ENCODE results near the gene ATP6AP2. TPM values are rescaled to one million over a fixed set of nuclear protein-coding genes. Genes with fewer than 3 reads are reported as not detected.

The ATP6AP2 gene
- total and polyA plus RNA-seq, 9 of the 15 experiments (the other 6 are each of a cell fraction or from before 2014, with no cell fraction given), result 23.3 to 131 (median 41.9) TPM

DNA sequence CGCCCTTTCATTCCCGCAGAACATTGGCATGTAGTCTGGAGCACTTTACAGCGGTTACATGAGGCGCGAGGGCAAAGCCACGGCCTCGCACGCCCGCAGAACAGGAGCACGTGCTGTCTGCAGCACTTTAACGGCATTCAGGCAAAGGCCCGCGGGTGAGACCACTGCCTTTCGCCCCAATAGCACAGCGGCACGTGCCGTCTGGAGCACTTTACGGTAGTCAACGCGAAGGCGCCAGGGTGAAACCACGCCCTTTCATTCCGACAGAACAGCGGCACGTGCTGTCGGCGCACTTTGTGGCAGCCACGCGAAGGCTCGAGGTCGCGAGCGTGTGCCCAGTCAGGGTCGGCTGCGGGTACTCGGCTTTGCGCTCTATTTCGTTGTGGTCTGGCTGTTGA lies 42.4 kb downstream of the ATP6AP2 start, which contains the start of gene MPC1L:
MPC1L (plus strand) TSS at position 290 of the 398 bp plus-strand sequence. CDS start 138 bp downstream, outside the sequence.
- Histone ChIP-seq H3K4me2 (ENCODE audit: insufficient read depth, low read length) (no peak within 1 kb of the TSS), H3K4me1 (replicated peaks in 1 of 2; ENCODE audit: control insufficient read depth in 2 of 2, insufficient read depth in 2 of 2, low read length in 2 of 2) (no peaks in the 10 kb centered on the region), H2AFZ (ENCODE audit: low read depth, low read length) (no peak within 1 kb of the TSS), H3K9me3 (replicated peaks; ENCODE audit: control insufficient read depth, insufficient read depth, low read depth, low read length) (no peaks in the 10 kb centered on the region), H3K79me2 (ENCODE audit: control insufficient read depth, insufficient read depth, low read length) (no peaks in the 10 kb centered on the region), H3K4me3 (no peak within 1 kb of the TSS), H4K20me1 (replicated peaks; ENCODE audit: control insufficient read depth, insufficient read depth, low read length) (no peaks in the 10 kb centered on the region), H3K27ac (ENCODE audit: extremely low read depth, low read depth, low read length) (no peak within 1 kb of the TSS), H3K27me3 (ENCODE audit: control insufficient read depth in 2 of 2, insufficient read depth in 2 of 2, low read length in 2 of 2) (no peaks in the 10 kb centered on the region), H3K9me1 (ENCODE audit: control insufficient read depth, insufficient read depth, low read length) (no peaks in the 10 kb centered on the region), H3K9ac (ENCODE audit: insufficient read depth in 1 of 2, low read depth in 2 of 2, low read length in 2 of 2) (no peak within 1 kb of the TSS), H3K36me3 (ENCODE audit: control insufficient read depth, insufficient read depth, low read length) (peaks cover 8% of the 10 kb centered on the region; the same call in 1 of the 3 replicates)
- no peak for TF ChIP-seq BMI1 (IDR thresholded peaks at IDR 0.05; ENCODE audit: low read length)
- TF ChIP-seq KLF13 (tag; IDR thresholded peaks at IDR 0.05; ENCODE audit: borderline replicate concordance, low read depth), result no peak
- TF ChIP-seq ZBTB33 (CRISPR knock-in tag; IDR thresholded peaks at IDR 0.05), result peak; percentile 82; the same call in 1 of the 2 replicates
- DNase-seq (ENCODE audit: extremely low read depth in 1 of 4, low spot score in 3 of 4) (no peak), ATAC-seq (no peak), FAIRE-seq (no peak)
- intact Hi-C loops (cut with micrococcal nuclease), result no loop called here
- in situ Hi-C loops (cut with MboI), result no loop called here
- ChIA-PET CTCF (ENCODE audit: low intra/inter-chr PET ratio) (no interaction called here), POLR2A (no interaction called here)
- no TSS peak for BruUV-seq (replicated peaks)
- 57% methylated on average over 11 of the region's 38 CpGs for WGBS (ENCODE audit: insufficient coverage, low coverage, missing lambda C conversion rate)

DNA sequence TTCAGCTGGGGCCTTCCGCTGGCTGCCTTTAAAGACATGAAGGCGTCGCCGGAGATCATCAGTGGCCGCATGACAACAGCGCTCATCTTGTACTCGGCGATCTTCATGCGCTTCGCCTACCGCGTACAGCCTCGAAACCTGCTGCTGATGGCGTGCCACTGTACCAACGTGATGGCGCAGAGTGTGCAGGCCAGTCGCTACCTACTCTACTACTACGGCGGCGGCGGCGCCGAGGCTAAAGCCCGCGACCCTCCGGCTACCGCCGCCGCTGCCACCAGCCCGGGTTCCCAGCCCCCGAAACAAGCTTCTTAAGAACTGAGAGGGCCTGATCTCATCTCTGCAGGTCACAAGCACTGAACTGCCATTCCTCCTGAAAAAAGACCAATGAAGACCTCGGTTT lies 42.9 kb downstream of the ATP6AP2 start:
- in situ Hi-C loops (cut with MboI) (no loop called here), intact Hi-C loops (cut with micrococcal nuclease) (no loop called here)
- Histone ChIP-seq H2AFZ (ENCODE audit: low read depth, low read length) (no peak overlapping the region), H3K79me2 (ENCODE audit: control insufficient read depth, insufficient read depth, low read length) (no peaks in the 10 kb centered on the region), H3K9me3 (replicated peaks; ENCODE audit: control insufficient read depth, insufficient read depth, low read depth, low read length) (no peaks in the 10 kb centered on the region), H3K27me3 (ENCODE audit: control insufficient read depth in 2 of 2, insufficient read depth in 2 of 2, low read length in 2 of 2) (no peaks in the 10 kb centered on the region), H3K4me2 (ENCODE audit: insufficient read depth, low read length) (no peak overlapping the region), H3K27ac (ENCODE audit: extremely low read depth, low read depth, low read length) (no peak overlapping the region), H4K20me1 (replicated peaks; ENCODE audit: control insufficient read depth, insufficient read depth, low read length) (no peaks in the 10 kb centered on the region), H3K9me1 (ENCODE audit: control insufficient read depth, insufficient read depth, low read length) (no peaks in the 10 kb centered on the region), H3K36me3 (ENCODE audit: control insufficient read depth, insufficient read depth, low read length) (peaks cover 10% of the 10 kb centered on the region; the same call in 1 of the 3 replicates), H3K4me1 (replicated peaks in 1 of 2; ENCODE audit: control insufficient read depth in 2 of 2, insufficient read depth in 2 of 2, low read length in 2 of 2) (no peaks in the 10 kb centered on the region), H3K4me3 (no peak overlapping the region), H3K9ac (ENCODE audit: insufficient read depth in 1 of 2, low read depth in 2 of 2, low read length in 2 of 2) (no peak overlapping the region)
- ChIA-PET POLR2A (no interaction called here), CTCF (ENCODE audit: low intra/inter-chr PET ratio) (no interaction called here)
- FAIRE-seq (no peak), ATAC-seq (no peak), DNase-seq (ENCODE audit: extremely low read depth in 1 of 4, low spot score in 3 of 4) (no peak)
- WGBS (ENCODE audit: insufficient coverage, low coverage, missing lambda C conversion rate), result 80% methylated on average over 17 of the region's 32 CpGs
- BruUV-seq (replicated peaks), result no TSS peak
- no peak for TF ChIP-seq YY1 (IDR thresholded peaks at IDR 0.05; ENCODE audit: borderline replicate concordance in 1 of 3, control insufficient read depth in 1 of 3, extremely low read depth in 1 of 3, insufficient read depth in 3 of 3, insufficient read length in 1 of 3, insufficient replicate concordance in 2 of 3, low read depth in 1 of 3, low read length in 2 of 3)
- no peak for TF ChIP-seq HMBOX1 (IDR thresholded peaks at IDR 0.05)
- no peak for TF ChIP-seq MXI1 (IDR thresholded peaks at IDR 0.05; ENCODE audit: low read depth, low read length)
- TF ChIP-seq, protein P1, sequence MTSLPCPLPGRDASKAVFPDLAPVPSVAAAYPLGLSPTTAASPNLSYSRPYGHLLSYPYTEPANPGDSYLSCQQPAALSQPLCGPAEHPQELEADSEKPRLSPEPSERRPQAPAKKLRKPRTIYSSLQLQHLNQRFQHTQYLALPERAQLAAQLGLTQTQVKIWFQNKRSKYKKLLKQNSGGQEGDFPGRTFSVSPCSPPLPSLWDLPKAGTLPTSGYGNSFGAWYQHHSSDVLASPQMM (CRISPR knock-in tag; IDR thresholded peaks at IDR 0.05), result no peak
- TF ChIP-seq, protein P2, sequence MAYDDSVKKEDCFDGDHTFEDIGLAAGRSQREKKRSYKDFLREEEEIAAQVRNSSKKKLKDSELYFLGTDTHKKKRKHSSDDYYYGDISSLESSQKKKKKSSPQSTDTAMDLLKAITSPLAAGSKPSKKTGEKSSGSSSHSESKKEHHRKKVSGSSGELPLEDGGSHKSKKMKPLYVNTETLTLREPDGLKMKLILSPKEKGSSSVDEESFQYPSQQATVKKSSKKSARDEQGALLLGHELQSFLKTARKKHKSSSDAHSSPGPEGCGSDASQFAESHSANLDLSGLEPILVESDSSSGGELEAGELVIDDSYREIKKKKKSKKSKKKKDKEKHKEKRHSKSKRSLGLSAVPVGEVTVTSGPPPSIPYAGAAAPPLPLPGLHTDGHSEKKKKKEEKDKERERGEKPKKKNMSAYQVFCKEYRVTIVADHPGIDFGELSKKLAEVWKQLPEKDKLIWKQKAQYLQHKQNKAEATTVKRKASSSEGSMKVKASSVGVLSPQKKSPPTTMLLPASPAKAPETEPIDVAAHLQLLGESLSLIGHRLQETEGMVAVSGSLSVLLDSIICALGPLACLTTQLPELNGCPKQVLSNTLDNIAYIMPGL (CRISPR knock-in tag; IDR thresholded peaks at IDR 0.05), result no peak
